K562 (cell line): ENCODE measurements around the gene ZDHHC18. TPM values are rescaled to one million over a fixed set of nuclear protein-coding genes. Genes with fewer than 3 reads are reported as not detected.

Experiments
- CCNT2 ChIP-seq: IDR thresholded peaks from 2 replicates; pipeline ENCODE4 v1.6.1; 2011; ENCODE audit warnings: borderline replicate concordance, low read depth, mild to moderate bottlenecking, moderate library complexity, mixed read lengths, low read length; ENCODE audit not compliant: insufficient read length; ENCODE audit errors: extremely low read depth
- FOXA3 ChIP-seq, 2 experiments: fragments of 450-650 bp in 1 of 2; sonication (generic) in 1 of 2; formaldehyde crosslinking; IDR thresholded peaks in 1 of 2; conservative IDR thresholded peaks in 1 of 2; 2 replicates each; pipeline versions ENCODE4 v1.4.0 to v1.8.0; 2020 to 2022; ENCODE audit warnings: mild to moderate bottlenecking in 2 of 2, missing genetic modification reagents in 1 of 2
- FUS ChIP-seq: fragments of 200-400 bp; formaldehyde crosslinking; optimal IDR thresholded peaks from 2 replicates; pipeline ENCODE3; 2017; ENCODE audit warnings: low read depth, low read length
- HDAC3 ChIP-seq: fragments of 450-650 bp; IDR thresholded peaks from 2 replicates; pipeline ENCODE4 v1.6.1; 2018; ENCODE audit warnings: borderline replicate concordance, mild to moderate bottlenecking, moderate library complexity; ENCODE audit not compliant: partially characterized antibody
- KLF6 ChIP-seq: fragments of 250-450 bp; sonication (Bioruptor Pico); IDR thresholded peaks from 2 replicates; pipeline ENCODE4 v1.4.0; 2020; ENCODE audit warnings: mild to moderate bottlenecking, moderate library complexity, borderline replicate concordance
- NONO ChIP-seq, 2 experiments: fragments of 200-400 bp in 1 of 2; fragments of 450-650 bp in 1 of 2; formaldehyde crosslinking in 1 of 2; IDR thresholded peaks; 2 replicates each; pipeline ENCODE4 v1.6.1; 2017; ENCODE audit warnings: low read depth in 2 of 2, mild to moderate bottlenecking in 2 of 2, moderate library complexity in 2 of 2, low read length in 1 of 2
- NR2C2 ChIP-seq, 2 experiments: fragments of 200-800 bp in 1 of 2; sonication (Bioruptor generic) in 1 of 2; sonication (generic) in 1 of 2; formaldehyde crosslinking in 1 of 2; IDR thresholded peaks; 2 replicates each; pipeline versions ENCODE4 v1.6.1 to v1.8.0; 2016 to 2022; ENCODE audit warnings: mild to moderate bottlenecking in 1 of 2, missing compliant biosample characterization in 1 of 2, missing genetic modification characterization in 1 of 2, missing genetic modification reagents in 1 of 2
- RB1 ChIP-seq: fragments of 450-650 bp; IDR thresholded peaks from 2 replicates; pipeline ENCODE4 v1.6.1; 2017; ENCODE audit warnings: low read depth, mild to moderate bottlenecking
- ZBTB1 ChIP-seq: sonication (generic); formaldehyde crosslinking; IDR thresholded peaks from 2 replicates; pipeline ENCODE4 v1.8.1; 2023; ENCODE audit warnings: missing genetic modification reagents, low read depth, mild to moderate bottlenecking, borderline replicate concordance
- ZNF277 ChIP-seq: fragments of 250-450 bp; sonication (Bioruptor Pico); IDR thresholded peaks from 2 replicates; pipeline ENCODE4 v1.8.0; 2022; ENCODE audit warnings: inconsistent platforms, mild to moderate bottlenecking, moderate library complexity, borderline replicate concordance
- ZNF551 ChIP-seq: fragments of 250-450 bp; sonication (Bioruptor Pico); IDR thresholded peaks from 2 replicates; pipeline ENCODE4 v1.5.0; 2021; ENCODE audit warnings: mild to moderate bottlenecking, moderate library complexity
- ZNF780A ChIP-seq: fragments of 250-450 bp; sonication (Bioruptor Pico); IDR thresholded peaks from 2 replicates; pipeline ENCODE4 v1.5.0; 2021; ENCODE audit warnings: mild to moderate bottlenecking
- polyA plus RNA-seq, 8 experiments: library from polyadenylated mRNA; depleted of rRNA in 4 of 8; stranded (reverse) in 5 of 8; unstranded in 3 of 8; fragments of >200 nt; fragmentation: Nextera tagmentation in 2 of 8; fragmentation: Illumina TruSeq in 1 of 8; extraction: Ambion mirVana in 2 of 8; extraction: Trizol in 1 of 8; gene quantifications; 2 replicates each; pipeline versions ENCODE4 v1.2.1 to v1.2.3, GENCODE V29; 2011 to 2014; ENCODE audit warnings: inconsistent platforms in 1 of 8, missing spikeins in 1 of 8
- total RNA-seq, 7 experiments: library from RNA; depleted of rRNA in 6 of 7; stranded (reverse); fragments of >200 nt in 6 of 7; fragmentation: Illumina TruSeq in 2 of 7; extraction: Trizol in 2 of 7; gene quantifications; 2 replicates each; pipeline versions ENCODE4 v1.2.1 to v1.2.3, GENCODE V29; 2011 to 2021; ENCODE audit warnings: low replicate concordance in 1 of 7
- TF ChIP-seq, protein P1 (sequence below): fragments of 450-650 bp; IDR thresholded peaks from 2 replicates; pipeline ENCODE4 v1.6.1; 2016; ENCODE audit warnings: low read depth
- TF ChIP-seq, protein P2 (sequence below): sonication (generic); formaldehyde crosslinking; IDR thresholded peaks from 2 replicates; pipeline ENCODE4 v1.8.1; 2023; ENCODE audit warnings: mild to moderate bottlenecking, missing genetic modification reagents

Gene ZDHHC18
- total and polyA plus RNA-seq, 9 of the 15 experiments (the other 6 are each of a cell fraction or from before 2014, with no cell fraction given): 0.42 to 35.6 (median 15.8) TPM

GRCh38 chr1:26864610-26865480, 38.4 kb downstream of the ZDHHC18 start (continued):
- TF ChIP-seq, protein P1, sequence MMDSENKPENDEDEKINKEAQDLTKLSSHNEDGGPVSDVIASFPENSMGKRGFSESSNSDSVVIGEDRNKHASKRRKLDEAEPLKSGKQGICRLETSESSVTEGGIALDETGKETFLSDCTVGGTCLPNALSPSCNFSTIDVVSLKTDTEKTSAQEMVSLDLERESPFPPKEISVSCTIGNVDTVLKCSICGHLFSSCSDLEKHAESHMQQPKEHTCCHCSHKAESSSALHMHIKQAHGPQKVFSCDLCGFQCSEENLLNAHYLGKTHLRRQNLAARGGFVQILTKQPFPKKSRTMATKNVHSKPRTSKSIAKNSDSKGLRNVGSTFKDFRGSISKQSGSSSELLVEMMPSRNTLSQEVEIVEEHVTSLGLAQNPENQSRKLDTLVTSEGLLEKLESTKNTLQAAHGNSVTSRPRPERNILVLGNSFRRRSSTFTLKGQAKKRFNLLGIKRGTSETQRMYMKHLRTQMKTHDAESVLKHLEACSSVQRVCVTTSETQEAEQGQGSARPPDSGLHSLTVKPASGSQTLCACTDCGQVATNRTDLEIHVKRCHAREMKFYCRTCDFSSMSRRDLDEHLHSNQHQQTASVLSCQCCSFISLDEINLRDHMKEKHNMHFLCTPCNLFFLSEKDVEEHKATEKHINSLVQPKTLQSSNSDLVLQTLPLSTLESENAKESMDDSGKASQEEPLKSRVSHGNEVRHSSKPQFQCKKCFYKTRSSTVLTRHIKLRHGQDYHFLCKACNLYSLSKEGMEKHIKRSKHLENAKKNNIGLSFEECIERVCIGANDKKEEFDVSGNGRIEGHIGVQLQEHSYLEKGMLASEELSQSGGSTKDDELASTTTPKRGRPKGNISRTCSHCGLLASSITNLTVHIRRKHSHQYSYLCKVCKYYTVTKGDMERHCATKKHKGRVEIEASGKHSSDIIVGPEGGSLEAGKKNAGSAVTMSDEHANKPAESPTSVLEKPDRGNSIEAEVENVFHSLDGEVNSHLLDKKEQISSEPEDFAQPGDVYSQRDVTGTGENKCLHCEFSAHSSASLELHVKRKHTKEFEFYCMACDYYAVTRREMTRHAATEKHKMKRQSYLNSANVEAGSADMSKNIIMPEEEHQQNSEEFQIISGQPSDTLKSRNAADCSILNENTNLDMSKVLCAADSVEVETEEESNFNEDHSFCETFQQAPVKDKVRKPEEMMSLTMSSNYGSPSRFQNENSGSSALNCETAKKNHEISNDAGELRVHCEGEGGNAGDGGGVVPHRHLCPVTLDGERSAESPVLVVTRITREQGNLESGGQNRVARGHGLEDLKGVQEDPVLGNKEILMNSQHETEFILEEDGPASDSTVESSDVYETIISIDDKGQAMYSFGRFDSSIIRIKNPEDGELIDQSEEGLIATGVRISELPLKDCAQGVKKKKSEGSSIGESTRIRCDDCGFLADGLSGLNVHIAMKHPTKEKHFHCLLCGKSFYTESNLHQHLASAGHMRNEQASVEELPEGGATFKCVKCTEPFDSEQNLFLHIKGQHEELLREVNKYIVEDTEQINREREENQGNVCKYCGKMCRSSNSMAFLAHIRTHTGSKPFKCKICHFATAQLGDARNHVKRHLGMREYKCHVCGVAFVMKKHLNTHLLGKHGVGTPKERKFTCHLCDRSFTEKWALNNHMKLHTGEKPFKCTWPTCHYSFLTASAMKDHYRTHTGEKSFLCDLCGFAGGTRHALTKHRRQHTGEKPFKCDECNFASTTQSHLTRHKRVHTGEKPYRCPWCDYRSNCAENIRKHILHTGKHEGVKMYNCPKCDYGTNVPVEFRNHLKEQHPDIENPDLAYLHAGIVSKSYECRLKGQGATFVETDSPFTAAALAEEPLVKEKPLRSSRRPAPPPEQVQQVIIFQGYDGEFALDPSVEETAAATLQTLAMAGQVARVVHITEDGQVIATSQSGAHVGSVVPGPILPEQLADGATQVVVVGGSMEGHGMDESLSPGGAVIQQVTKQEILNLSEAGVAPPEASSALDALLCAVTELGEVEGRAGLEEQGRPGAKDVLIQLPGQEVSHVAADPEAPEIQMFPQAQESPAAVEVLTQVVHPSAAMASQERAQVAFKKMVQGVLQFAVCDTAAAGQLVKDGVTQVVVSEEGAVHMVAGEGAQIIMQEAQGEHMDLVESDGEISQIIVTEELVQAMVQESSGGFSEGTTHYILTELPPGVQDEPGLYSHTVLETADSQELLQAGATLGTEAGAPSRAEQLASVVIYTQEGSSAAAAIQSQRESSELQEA: no peak
- TF ChIP-seq ZBTB1 (CRISPR knock-in tag) (no peak), RB1 (peak; percentile 100), KLF6 (CRISPR knock-in tag) (no peak), HDAC3 (no peak), ZNF551 (CRISPR knock-in tag) (no peak), ZNF780A (CRISPR knock-in tag) (no peak), FOXA3 (CRISPR knock-in tag; conservative IDR thresholded peaks at IDR 0.05 in 1 of 2, IDR thresholded peaks at IDR 0.05 in 1 of 2) (peak in 1 of 2 experiments; percentile 35; a peak in 1 of 4 replicates), NR2C2 (CRISPR knock-in tag; IDR thresholded peaks at IDR 0.05) (no peak), NR2C2 (tag; IDR thresholded peaks at IDR 0.05) (peak; percentile 46; the same call in 1 of the 2 replicates), NONO (IDR thresholded peaks at IDR 0.05; ENCODE audit: low read depth in 2 of 2, low read length in 1 of 2) (no peak; a peak in 1 of 4 replicates), ZNF277 (no peak), FUS (no peak), CCNT2 (peak; percentile 96)
- TF ChIP-seq, protein P2, sequence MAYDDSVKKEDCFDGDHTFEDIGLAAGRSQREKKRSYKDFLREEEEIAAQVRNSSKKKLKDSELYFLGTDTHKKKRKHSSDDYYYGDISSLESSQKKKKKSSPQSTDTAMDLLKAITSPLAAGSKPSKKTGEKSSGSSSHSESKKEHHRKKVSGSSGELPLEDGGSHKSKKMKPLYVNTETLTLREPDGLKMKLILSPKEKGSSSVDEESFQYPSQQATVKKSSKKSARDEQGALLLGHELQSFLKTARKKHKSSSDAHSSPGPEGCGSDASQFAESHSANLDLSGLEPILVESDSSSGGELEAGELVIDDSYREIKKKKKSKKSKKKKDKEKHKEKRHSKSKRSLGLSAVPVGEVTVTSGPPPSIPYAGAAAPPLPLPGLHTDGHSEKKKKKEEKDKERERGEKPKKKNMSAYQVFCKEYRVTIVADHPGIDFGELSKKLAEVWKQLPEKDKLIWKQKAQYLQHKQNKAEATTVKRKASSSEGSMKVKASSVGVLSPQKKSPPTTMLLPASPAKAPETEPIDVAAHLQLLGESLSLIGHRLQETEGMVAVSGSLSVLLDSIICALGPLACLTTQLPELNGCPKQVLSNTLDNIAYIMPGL: no peak
